Right lobe of liver (tissue), 4 donors: ENCODE measurements around the gene MAPKAP1.

Experiments used
- CTCF ChIP-seq, 4 donors: fragments of 200-600 bp in 3 of 4; fragments of 450-650 bp in 1 of 4; IDR thresholded peaks; one replicate each; pipeline versions ENCODE4 v1.5.1 to v1.8.0; 2016 to 2022; ENCODE audit warnings: antibody characterized with exemption in 4 of 4, mild to moderate bottlenecking in 2 of 4
- POLR2A ChIP-seq: fragments of 450-650 bp; IDR thresholded peaks from one replicate; pipeline ENCODE4 v1.6.1; 2017; ENCODE audit warnings: antibody characterized with exemption, mild to moderate bottlenecking
- donor health status: DM: no; HTN: no; CAD: no.
- donor health status: DM: no; HTN: no; CAD: no.
- donor health status: DM: no; HTN: yes; CAD: no.

- TF ChIP-seq POLR2A = no peak
- no peak for TF ChIP-seq CTCF (IDR thresholded peaks at IDR 0.05)
Observed at GRCh38 chr9:125494653-125494915, 212.4 kb downstream of the MAPKAP1 start.
